CD4-positive, alpha-beta T cell treated with Interleukin-15 for 4 hours (primary cell): ENCODE data around the gene CTBP2.

Source experiments
- DNase-seq: peaks from one replicate; pipeline ENCODE4 v3.0.0-alpha.2; 2020; ENCODE audit warnings: low spot score

Gene CTBP2

GRCh38 chr10:125144693-125145623 lies 15.4 kb downstream of the CTBP2 start:
- DNase-seq = no peak

- DNase-seq = no peak
Observed at GRCh38 chr10:125144206-125144605, 16.2 kb downstream of the CTBP2 start.

- DNase-seq = no peak
Observed at GRCh38 chr10:125142946-125143345, 17.4 kb downstream of the CTBP2 start.

- DNase-seq = no peak
Observed at GRCh38 chr10:125141860-125142484, 18.4 kb downstream of the CTBP2 start.

GRCh38 chr10:125141150-125141859 lies 19.1 kb downstream of the CTBP2 start:
- DNase-seq = no peak

GRCh38 chr10:125140151-125140550 lies 20.2 kb downstream of the CTBP2 start:
- no peak for DNase-seq

- no peak for DNase-seq
Observed at GRCh38 chr10:125137601-125138438, 22.5 kb downstream of the CTBP2 start.

- no peak for DNase-seq
Observed at GRCh38 chr10:125136087-125136486, 24.3 kb downstream of the CTBP2 start.

GRCh38 chr10:125135771-125136035 lies 24.7 kb downstream of the CTBP2 start:
- no peak for DNase-seq

GRCh38 chr10:125134916-125135770 lies 25.2 kb downstream of the CTBP2 start:
- no peak for DNase-seq

- DNase-seq = no peak
Observed at GRCh38 chr10:125134483-125134848, 25.9 kb downstream of the CTBP2 start.

GRCh38 chr10:125133696-125134482 lies 26.5 kb downstream of the CTBP2 start:
- DNase-seq = no peak

- DNase-seq = no peak
Observed at GRCh38 chr10:125132344-125132743, 28.0 kb downstream of the CTBP2 start.

- no peak for DNase-seq
Observed at GRCh38 chr10:125130916-125131315, 29.4 kb downstream of the CTBP2 start.

- DNase-seq = no peak
Observed at GRCh38 chr10:125130260-125130659, 30.1 kb downstream of the CTBP2 start.

GRCh38 chr10:125129076-125129458 lies 31.3 kb downstream of the CTBP2 start:
- no peak for DNase-seq

- DNase-seq = no peak
Observed at GRCh38 chr10:125128397-125129075, 31.8 kb downstream of the CTBP2 start.

GRCh38 chr10:125127986-125128385 lies 32.4 kb downstream of the CTBP2 start:
- no peak for DNase-seq

GRCh38 chr10:125127110-125127509 lies 33.3 kb downstream of the CTBP2 start:
- no peak for DNase-seq
